Activated T-helper 1 cell treated with anti-CD3 and anti-CD28 coated beads, Interleukin-12 subunit alpha, Interleukin-12 subunit beta, Interleukin-2, Interleukin-4 antibody, amounts not matched to agents 30 ng/mL and 10 ng/mL and 1 ng/mL, durations not matched to agents 14 hours and 24 hours and 36 hours (primary cell): ENCODE results near the gene DDC. TPM values are rescaled to one million over a fixed set of nuclear protein-coding genes. Genes with fewer than 3 reads are reported as not detected.

Experiments
- DNase-seq: peaks from one replicate; pipeline ENCODE4 v3.0.0; 2021; ENCODE audit warnings: low spot score
- H3K27ac Mint-ChIP-seq: one replicate; pipeline ENCODE4 v1.8.0; 2021; ENCODE audit warnings: mild to moderate bottlenecking, mixed read lengths
- H3K27me3 Mint-ChIP-seq: one replicate; pipeline ENCODE4 v1.8.0; 2022; ENCODE audit warnings: mild to moderate bottlenecking, moderate library complexity, mixed read lengths; ENCODE audit not compliant: insufficient read depth
- H3K36me3 Mint-ChIP-seq: one replicate; pipeline ENCODE4 v1.8.0; 2021; ENCODE audit warnings: low read depth, mixed read lengths
- H3K4me1 Mint-ChIP-seq: one replicate; pipeline ENCODE4 v1.8.0; 2021; ENCODE audit warnings: low read depth, mixed read lengths
- H3K4me3 Mint-ChIP-seq: one replicate; pipeline ENCODE4 v1.8.0; 2021; ENCODE audit warnings: mild to moderate bottlenecking, moderate library complexity, mixed read lengths
- H3K9me3 Mint-ChIP-seq: one replicate; pipeline ENCODE4 v1.8.0; 2021; ENCODE audit warnings: mixed read lengths
- intact Hi-C: fragments of 100-400 bp; cut with micrococcal nuclease; formaldehyde crosslinking; loops from one replicate; pipeline ENCODE4 v1.15.1; 2024
- total RNA-seq: library from RNA; stranded (reverse); gene quantifications from 2 replicates; pipeline ENCODE4 v1.2.3, GENCODE V29; 2022

Gene DDC
- total RNA-seq, 1 donor from 2014 or later = not detected

DNA sequence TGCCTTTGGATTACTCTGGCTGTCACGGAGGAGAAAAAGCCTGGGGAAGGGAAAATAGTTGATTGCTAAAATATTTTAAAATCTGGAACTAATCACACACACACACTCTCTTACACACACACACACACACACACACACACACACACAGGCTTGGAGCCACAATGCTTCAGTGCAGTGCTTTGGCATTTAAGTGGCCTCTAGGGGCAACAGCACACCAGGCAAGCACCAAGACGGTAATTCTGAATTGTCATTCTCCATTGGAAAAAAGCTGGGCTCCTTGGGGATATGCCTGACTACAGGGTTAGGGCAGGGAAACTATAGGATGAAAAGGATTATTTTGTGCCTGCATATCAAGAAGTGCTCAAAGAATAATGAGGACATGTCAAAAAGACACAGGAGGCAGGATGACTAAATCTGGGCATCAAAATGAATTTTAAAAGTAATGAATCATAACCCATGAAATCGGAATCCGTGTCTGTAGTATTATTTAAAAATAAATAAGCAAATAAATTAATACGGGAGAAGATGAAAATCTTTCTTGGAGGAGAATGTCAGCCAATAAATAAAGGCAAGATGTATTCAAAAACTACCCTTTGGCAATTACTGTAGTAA, 30.4 kb upstream of the DDC start:
- Mint-ChIP-seq H3K9me3 (no peaks in the 10 kb centered on the region), H3K27ac (no peak overlapping the region), H3K4me3 (no peak overlapping the region), H3K36me3 (peaks cover 1% of the 10 kb centered on the region), H3K4me1 (peaks cover 20% of the 10 kb centered on the region), H3K27me3 (peaks cover 15% of the 10 kb centered on the region)
- DNase-seq = no peak
- intact Hi-C loops = loop anchor here (1.0 to 5.0 kb wide), 5 partner anchors 16 to 527 kb away; partner anchors contain the start of gene FIGNL1

DNA sequence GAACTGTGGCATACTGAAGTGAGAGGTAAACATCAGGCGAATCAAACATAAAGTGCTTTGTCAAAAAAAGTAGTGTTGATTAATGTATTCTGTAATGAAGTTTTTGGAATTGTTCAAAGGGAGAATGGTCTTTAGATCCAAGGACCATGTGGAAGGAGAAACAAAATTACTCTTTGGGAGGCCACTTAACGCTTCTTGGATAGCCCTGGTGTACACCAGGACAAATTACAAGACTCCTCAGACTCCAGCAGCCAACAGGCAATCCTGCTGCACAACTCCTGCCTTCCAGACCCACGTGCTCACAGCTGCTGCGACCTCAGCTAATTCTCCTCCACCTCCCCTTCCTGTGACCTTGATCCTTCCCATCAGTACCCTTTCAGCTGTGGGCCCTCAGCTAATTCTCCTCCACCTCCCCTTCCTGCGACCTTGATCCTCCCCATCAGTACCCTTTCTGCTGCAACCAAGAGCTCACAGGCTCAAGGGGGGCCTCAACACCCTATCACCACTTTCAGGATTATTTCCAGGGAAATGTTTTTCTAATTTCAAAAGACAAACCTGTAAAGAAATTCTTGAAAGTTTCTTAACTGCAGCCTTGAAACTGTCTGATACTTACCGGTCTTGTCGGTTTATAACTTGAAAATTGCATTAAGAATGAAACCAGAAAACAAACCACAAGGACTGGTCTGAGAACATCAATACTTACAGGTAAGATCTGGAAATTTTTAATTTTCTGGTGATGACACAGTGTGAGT, 29.7 kb upstream of the DDC start:
- no peaks in the 10 kb centered on the region for H3K9me3 Mint-ChIP-seq
- H3K27me3 Mint-ChIP-seq = peaks cover 14% of the 10 kb centered on the region
- no peak for DNase-seq

DNA sequence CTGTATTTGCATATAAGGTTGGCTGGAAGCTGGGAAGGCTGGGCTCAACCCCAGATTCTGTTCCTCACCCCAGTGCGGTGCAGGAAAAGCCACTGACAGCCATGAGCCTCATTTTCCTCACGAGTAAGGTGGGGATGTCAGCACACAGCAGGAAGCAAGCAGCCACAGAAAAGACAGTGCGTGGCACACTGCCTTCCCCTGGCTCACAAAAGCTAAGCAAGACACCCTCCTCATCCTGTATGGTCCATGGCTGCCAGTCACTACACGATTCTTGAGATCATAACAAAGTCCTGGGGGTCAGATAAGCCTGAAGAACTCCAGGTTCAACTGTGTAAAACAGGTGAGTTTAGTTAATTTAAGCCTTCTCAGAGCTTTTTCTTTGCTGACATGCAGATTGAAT, 28.9 kb upstream of the DDC start:
- H3K4me1 Mint-ChIP-seq = peaks cover 20% of the 10 kb centered on the region
- no peak overlapping the region for H3K27ac Mint-ChIP-seq

More for the DNA sequence above, 29.7 kb upstream of the DDC start:
- intact Hi-C loops = loop anchor here (1.0 to 5.0 kb wide), 5 partner anchors 16 to 527 kb away; partner anchors contain the start of gene FIGNL1
- Mint-ChIP-seq H3K36me3 (peaks cover 1% of the 10 kb centered on the region), H3K4me1 (peaks cover 20% of the 10 kb centered on the region), H3K27ac (peak overlapping the region; percentile 53), H3K4me3 (peak overlapping the region; percentile 35)

DNA sequence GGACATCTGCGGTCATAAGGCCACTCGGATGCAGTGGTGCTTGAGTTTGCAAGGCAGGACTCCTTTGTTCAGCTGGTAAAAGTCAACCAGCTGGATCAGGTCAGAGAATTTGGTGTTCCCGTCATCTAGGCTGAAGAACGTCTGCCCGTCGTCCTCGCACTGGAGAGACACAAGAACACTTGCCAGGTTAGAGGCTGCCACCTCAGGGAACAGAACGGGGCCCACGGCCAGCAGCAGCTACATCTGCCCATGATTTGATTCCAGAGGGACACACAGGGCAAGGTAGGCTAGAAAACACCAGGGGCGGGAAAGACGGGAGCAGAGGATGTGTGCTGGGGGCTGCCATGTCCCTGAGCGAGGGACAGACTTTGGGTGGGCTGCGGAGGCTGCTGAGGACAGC, 27.7 kb upstream of the DDC start:
- Mint-ChIP-seq H3K9me3 (no peaks in the 10 kb centered on the region), H3K36me3 (peaks cover 1% of the 10 kb centered on the region), H3K4me1 (peaks cover 20% of the 10 kb centered on the region), H3K4me3 (no peak overlapping the region), H3K27ac (no peak overlapping the region), H3K27me3 (peaks cover 11% of the 10 kb centered on the region)
- intact Hi-C loops = no loop called here
- no peak for DNase-seq

More for the DNA sequence above, 28.9 kb upstream of the DDC start:
- Mint-ChIP-seq H3K36me3 (peaks cover 1% of the 10 kb centered on the region), H3K27me3 (peaks cover 11% of the 10 kb centered on the region), H3K4me3 (no peak overlapping the region), H3K9me3 (no peaks in the 10 kb centered on the region)
- intact Hi-C loops = loop anchor here (2.0 kb wide), 1 partner anchor 71 kb away; no protein-coding TSS in a partner anchor
- DNase-seq = no peak

DNA sequence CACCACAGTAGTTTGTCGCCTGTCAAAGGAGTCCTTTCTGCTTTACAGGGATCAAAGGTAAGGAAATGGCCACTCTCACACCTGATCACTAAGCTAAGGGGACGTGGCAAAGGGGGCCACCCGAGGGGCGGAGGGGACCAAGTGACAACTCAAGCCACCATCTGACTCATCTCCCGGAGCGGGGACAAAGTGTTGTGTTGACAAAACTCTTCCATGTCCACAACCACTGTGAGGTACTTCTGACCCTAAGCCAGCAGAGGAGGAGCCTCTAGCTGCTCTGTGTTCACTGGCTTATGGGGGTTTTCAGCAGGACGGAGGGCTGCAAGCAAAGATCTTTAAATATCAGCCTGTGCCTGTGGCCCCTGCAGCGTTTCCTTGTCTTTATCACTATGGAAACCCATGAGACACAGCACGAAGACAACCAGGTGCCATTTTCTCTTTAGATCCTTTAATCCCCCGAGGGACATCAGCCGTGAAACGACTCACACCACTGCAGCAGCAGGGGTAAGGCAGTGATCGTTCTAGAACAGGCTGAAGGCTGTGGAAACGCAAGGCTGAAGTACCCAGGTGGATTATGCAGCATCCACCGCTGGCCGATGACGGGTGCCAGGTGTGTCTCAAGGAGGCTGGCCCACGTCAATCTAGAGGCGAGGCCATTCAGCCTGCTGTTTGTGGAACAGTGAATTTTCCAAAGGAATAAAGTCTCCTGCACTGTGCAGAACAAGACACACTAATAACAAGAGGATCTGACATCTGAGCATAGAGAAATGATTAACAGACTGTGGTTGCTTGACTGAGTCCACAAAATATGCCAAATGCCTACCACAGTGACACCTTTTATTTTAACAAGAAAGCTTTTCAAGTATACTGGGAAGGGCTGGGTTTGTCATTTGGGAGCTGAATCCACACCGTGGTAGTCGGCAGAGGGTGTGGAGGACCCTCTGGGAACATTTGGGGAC, 26.6 kb upstream of the DDC start:
- intact Hi-C loops = no loop called here
- no peak for DNase-seq
- peaks cover 7% of the 10 kb centered on the region for H3K27me3 Mint-ChIP-seq

DNA sequence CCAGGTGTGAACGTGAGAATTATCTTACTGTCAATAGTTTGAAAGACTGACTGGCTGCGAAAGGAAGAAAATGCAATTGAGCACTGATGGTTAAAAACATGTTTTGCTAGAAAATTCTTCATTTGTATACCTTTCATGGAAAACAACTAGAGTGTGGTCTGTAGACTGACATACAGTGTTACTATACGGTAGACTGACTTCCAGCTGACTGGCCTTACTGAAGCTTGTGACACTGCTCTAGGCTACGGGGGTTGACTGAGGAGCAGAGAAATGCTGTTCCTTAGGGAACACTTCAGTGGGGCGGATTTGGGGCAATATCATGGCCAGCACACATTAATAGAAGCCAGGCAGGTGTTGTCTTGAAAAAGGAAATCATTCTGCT, 25.9 kb upstream of the DDC start:
- H3K4me1 Mint-ChIP-seq = peaks cover 20% of the 10 kb centered on the region
- intact Hi-C loops = no loop called here
- no peak overlapping the region for H3K27ac Mint-ChIP-seq
- peaks cover 1% of the 10 kb centered on the region for H3K36me3 Mint-ChIP-seq
- DNase-seq = no peak
- peaks cover 5% of the 10 kb centered on the region for H3K27me3 Mint-ChIP-seq
- no peak overlapping the region for H3K4me3 Mint-ChIP-seq
- no peaks in the 10 kb centered on the region for H3K9me3 Mint-ChIP-seq

More for the DNA sequence above, 26.6 kb upstream of the DDC start:
- H3K36me3 Mint-ChIP-seq = peaks cover 1% of the 10 kb centered on the region
- no peak overlapping the region for H3K27ac Mint-ChIP-seq
- no peak overlapping the region for H3K4me3 Mint-ChIP-seq
- peaks cover 20% of the 10 kb centered on the region for H3K4me1 Mint-ChIP-seq
- no peaks in the 10 kb centered on the region for H3K9me3 Mint-ChIP-seq

DNA sequence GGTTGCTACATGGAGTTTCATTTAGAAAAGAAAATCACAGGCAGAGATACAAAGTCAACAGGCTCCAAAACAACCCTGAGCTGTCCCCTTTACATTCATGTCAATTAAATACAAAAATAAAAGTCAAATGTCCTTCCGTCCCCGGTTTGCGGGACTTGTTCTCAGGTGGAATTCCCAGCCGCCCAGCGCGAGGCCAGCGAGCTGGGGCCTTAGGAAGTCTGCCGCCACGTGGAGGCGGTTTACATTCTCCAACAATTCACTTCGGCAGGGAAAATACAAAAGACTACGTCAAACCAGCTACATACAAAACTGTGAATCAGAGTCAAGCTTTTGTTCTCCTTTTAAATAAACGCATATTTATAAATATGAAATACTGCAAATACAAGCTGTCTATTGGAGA, 25.3 kb upstream of the DDC start:
- no peaks in the 10 kb centered on the region for H3K9me3 Mint-ChIP-seq
- intact Hi-C loops = no loop called here
- no peak overlapping the region for H3K27ac Mint-ChIP-seq
- DNase-seq = no peak
- peaks cover 5% of the 10 kb centered on the region for H3K27me3 Mint-ChIP-seq
- no peak overlapping the region for H3K4me3 Mint-ChIP-seq
- peaks cover 1% of the 10 kb centered on the region for H3K36me3 Mint-ChIP-seq
- H3K4me1 Mint-ChIP-seq = peaks cover 18% of the 10 kb centered on the region

DNA sequence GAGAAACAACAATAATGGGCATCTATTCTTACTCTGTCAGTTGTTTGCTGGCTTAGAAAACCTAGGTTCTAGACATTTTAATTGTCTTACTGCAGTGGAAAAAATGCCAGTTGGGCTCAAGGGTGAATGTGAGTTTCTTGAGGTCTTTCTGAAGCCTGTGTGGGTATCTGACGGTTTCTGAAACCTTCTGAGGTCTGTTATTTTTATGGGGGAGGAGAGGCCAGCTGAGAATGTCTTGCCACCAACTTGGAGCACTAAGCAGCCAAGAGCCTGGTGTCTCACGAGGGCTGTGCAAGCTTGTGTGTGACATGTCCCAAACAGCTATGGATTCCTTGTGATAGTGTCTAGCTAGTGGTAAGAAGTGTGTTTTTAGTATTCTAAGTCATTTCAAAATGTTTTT, 24.2 kb upstream of the DDC start:
- Mint-ChIP-seq H3K9me3 (no peaks in the 10 kb centered on the region), H3K36me3 (peaks cover 1% of the 10 kb centered on the region), H3K27me3 (peaks cover 5% of the 10 kb centered on the region), H3K4me3 (no peak overlapping the region), H3K4me1 (peaks cover 6% of the 10 kb centered on the region), H3K27ac (no peak overlapping the region)
- no peak for DNase-seq
- intact Hi-C loops = no loop called here

DNA sequence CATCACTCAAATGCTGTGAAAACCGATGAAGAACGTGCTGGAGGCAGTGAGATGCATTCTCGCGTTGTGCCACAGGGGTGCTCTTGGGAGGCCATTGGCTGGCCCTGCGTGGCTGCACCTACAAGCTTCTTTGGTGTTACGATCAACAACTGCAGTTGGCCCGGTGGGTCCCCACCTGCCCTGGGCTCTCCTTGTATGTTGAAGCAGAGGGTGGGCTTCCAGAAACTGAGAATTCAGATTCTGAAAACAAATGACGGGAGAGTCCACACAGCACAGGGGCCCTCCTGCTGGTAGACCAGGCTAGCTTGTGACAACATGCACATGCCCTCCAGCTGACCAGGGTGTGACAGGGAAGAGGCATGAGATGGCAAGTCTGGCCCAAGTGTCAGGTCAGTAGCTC, 23.7 kb upstream of the DDC start:
- H3K36me3 Mint-ChIP-seq = peaks cover 1% of the 10 kb centered on the region
- peaks cover 2% of the 10 kb centered on the region for H3K4me1 Mint-ChIP-seq
- no peak for DNase-seq
- no peak overlapping the region for H3K4me3 Mint-ChIP-seq
- H3K9me3 Mint-ChIP-seq = peaks cover 2% of the 10 kb centered on the region
- intact Hi-C loops = no loop called here
- peaks cover 5% of the 10 kb centered on the region for H3K27me3 Mint-ChIP-seq
- no peak overlapping the region for H3K27ac Mint-ChIP-seq

DNA sequence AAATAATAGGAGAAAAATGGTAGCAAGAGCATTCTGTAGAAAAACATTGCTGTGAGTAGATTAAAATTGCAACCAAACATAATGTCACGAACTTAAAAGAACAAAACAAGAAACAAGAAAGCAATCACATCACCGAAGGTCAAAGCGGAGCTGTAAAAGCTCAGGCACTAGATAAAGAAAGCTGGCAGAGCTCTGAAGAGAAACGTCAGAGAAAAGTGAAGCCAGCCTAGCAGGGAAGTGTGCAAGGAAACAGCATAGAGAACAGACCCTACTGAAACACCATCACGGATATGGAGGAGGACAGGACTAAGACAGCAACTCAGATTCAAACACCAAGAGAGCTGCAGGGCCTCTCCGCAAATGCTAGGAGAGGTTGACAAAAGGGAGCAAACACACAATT, 22.5 kb upstream of the DDC start:
- no peak for DNase-seq
- Mint-ChIP-seq H3K27ac (no peak overlapping the region), H3K4me1 (no peaks in the 10 kb centered on the region), H3K27me3 (peaks cover 3% of the 10 kb centered on the region), H3K4me3 (no peak overlapping the region), H3K36me3 (peaks cover under 1% of the 10 kb centered on the region), H3K9me3 (peaks cover 13% of the 10 kb centered on the region)
- intact Hi-C loops = no loop called here

DNA sequence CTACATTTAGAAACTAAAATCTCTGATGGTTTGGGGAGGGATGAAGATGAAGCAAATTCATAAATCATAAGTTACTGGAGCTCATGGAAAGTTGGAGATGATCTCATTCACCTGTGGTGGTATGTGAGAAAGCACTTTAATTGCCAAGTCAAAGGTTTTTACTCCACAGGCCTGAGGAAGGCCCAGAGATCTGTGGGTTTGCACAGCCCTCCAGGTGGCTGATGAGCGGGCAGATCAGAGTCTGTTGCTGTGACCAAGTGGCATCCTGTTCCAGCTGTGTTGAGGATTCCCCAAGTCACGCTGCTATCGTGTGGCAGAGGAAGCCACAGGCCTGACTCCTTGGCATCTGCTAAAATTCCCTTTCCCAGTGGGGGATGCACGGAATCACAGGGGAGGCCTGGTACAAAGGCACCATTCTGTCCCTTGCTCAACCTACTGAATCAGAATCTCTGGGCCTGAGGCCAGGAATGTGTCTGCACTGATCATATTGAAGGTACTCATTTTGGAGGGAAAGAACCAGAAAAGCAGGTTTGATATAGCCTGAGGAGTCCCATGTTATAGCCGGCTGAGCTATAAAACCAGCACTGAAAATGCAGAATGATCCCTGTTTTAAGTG, 19.7 kb upstream of the DDC start:
- peaks cover 22% of the 10 kb centered on the region for H3K9me3 Mint-ChIP-seq
- no peaks in the 10 kb centered on the region for H3K4me1 Mint-ChIP-seq
- no peak overlapping the region for H3K27ac Mint-ChIP-seq
- intact Hi-C loops = no loop called here
- no peaks in the 10 kb centered on the region for H3K36me3 Mint-ChIP-seq
- no peak for DNase-seq
- peaks cover 5% of the 10 kb centered on the region for H3K27me3 Mint-ChIP-seq
- no peak overlapping the region for H3K4me3 Mint-ChIP-seq

DNA sequence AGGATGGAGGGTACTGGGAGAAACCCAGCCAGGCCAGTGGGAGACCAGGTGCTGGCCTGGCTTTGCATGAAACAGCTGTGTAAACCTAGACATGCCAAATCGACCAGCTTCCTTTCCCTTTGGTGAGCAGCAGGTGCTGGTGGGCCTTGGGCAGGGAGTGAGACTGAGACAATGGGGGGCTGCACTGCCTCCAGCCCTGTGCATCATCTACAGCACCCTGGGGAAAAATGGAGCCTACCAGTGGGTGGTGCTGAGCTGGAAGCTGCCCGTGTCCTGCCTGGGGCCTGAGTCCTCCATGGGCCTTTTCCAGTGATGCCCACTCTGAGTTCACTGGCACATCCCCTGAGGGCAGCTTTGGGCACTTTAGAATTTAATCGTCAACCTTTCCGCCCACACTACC, 19.2 kb upstream of the DDC start:
- peaks cover 22% of the 10 kb centered on the region for H3K9me3 Mint-ChIP-seq
- H3K27ac Mint-ChIP-seq = no peak overlapping the region
- H3K27me3 Mint-ChIP-seq = peaks cover 8% of the 10 kb centered on the region
- H3K36me3 Mint-ChIP-seq = no peaks in the 10 kb centered on the region
- no peaks in the 10 kb centered on the region for H3K4me1 Mint-ChIP-seq
- no peak overlapping the region for H3K4me3 Mint-ChIP-seq
- intact Hi-C loops = no loop called here
- DNase-seq = no peak
